Measurements from ENCODE around the gene CMSS1. TPM values are rescaled to one million over a fixed set of nuclear protein-coding genes. Genes with fewer than 3 reads are reported as not detected.

CMSS1 gene
- total RNA-seq, 1 donor from 2014 or later: 56.3 TPM

DNA sequence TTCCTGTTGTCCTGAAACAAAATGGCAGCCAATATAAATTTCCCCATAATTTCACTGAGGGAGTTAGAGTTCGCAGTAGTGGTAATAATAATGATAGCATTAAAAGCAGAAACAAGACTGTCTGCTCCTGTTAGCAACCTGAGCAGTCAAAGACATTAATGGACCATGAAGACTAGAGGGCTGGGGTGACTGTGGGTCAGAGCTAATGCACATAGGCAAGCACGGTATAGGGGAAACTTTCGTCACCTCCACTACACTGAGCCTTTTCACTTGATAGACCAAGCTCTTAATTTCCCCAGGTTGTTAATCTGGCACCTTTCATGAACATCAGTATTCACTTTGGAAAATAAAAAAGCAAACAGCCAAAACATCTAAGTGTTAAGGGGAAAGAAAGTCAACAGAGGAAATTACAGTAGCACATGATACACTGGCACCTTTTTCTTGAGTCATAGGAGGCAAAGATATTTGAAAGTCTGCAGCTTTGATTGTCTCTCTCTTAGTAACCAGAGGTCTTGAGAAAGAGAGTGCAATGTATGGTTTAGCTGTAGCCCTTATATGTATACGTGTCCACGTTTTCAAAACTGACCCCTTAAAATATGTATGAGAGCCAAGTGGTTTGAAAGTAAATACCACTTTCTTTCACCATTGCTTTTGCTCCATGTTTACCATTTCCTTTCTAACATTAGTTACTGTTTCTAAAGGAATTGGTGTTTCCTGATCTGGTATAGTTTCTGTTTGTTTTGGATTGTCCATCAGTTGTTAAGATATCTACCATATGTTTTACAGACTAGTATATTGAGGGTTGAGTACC is 191.8 kb downstream of the CMSS1 start:
- H3K36me3 ChIP-seq: no peaks in the 10 kb centered on the region
- no peak overlapping the region for H3K4me3 ChIP-seq
- H3K9ac ChIP-seq: no peak overlapping the region
- no peaks in the 10 kb centered on the region for H4K20me1 ChIP-seq (ENCODE audit: low read depth)
- H2AFZ ChIP-seq (replicated peaks): no peak overlapping the region
- H3F3A ChIP-seq (ENCODE audit: low read depth): no peaks in the 10 kb centered on the region
- Mint-ChIP-seq H3K27me3 (ENCODE audit: insufficient read depth, low read depth) (no peaks in the 10 kb centered on the region), H3K4me1 (peaks cover 2% of the 10 kb centered on the region), H3K27ac (no peak overlapping the region), H3K4me3 (no peak overlapping the region), H3K36me3 (no peaks in the 10 kb centered on the region), H3K9me3 (no peaks in the 10 kb centered on the region)
- peaks cover 9% of the 10 kb centered on the region for H3K4me1 ChIP-seq
- DNase-seq (ENCODE audit: low spot score): no peak
- H3K79me2 ChIP-seq (ENCODE audit: low read depth): no peaks in the 10 kb centered on the region
- TF ChIP-seq, protein P1, sequence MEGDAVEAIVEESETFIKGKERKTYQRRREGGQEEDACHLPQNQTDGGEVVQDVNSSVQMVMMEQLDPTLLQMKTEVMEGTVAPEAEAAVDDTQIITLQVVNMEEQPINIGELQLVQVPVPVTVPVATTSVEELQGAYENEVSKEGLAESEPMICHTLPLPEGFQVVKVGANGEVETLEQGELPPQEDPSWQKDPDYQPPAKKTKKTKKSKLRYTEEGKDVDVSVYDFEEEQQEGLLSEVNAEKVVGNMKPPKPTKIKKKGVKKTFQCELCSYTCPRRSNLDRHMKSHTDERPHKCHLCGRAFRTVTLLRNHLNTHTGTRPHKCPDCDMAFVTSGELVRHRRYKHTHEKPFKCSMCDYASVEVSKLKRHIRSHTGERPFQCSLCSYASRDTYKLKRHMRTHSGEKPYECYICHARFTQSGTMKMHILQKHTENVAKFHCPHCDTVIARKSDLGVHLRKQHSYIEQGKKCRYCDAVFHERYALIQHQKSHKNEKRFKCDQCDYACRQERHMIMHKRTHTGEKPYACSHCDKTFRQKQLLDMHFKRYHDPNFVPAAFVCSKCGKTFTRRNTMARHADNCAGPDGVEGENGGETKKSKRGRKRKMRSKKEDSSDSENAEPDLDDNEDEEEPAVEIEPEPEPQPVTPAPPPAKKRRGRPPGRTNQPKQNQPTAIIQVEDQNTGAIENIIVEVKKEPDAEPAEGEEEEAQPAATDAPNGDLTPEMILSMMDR (IDR thresholded peaks at IDR 0.05): no peak
- TF ChIP-seq EZH2phosphoT487 (IDR thresholded peaks at IDR 0.05): no peak
- TF ChIP-seq EZH2 (IDR thresholded peaks at IDR 0.05): no peak
- H3K27me3 ChIP-seq: no peaks in the 10 kb centered on the region
- H3K4me2 ChIP-seq: no peak overlapping the region
- no peaks in the 10 kb centered on the region for H3K9me3 ChIP-seq (ENCODE audit: low read depth)
- no peak overlapping the region for H3K27ac ChIP-seq

DNA sequence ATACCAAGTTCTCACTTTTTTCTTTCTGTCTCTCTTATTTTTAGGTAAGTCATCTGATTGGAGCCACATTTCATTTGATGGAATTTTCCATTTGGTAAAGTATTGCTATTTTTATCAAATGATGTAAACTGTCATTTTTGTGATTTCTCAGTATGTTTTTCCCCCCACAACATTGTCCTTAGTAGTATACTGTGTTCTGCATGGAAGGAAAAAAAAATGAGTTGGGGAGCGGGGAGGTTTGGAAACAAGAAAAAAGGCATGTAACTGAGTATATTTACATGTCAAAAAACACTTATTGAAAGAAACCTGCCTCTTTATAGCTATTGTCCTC is 192.4 kb downstream of the CMSS1 start:
- Histone ChIP-seq H3K4me1 (peaks cover 9% of the 10 kb centered on the region), H4K20me1 (ENCODE audit: low read depth) (no peaks in the 10 kb centered on the region), H2AFZ (replicated peaks) (no peak overlapping the region), H3K36me3 (no peaks in the 10 kb centered on the region), H3F3A (ENCODE audit: low read depth) (no peaks in the 10 kb centered on the region), H3K9me3 (ENCODE audit: low read depth) (no peaks in the 10 kb centered on the region), H3K9ac (no peak overlapping the region), H3K79me2 (ENCODE audit: low read depth) (no peaks in the 10 kb centered on the region), H3K4me2 (no peak overlapping the region), H3K27ac (no peak overlapping the region), H3K27me3 (no peaks in the 10 kb centered on the region), H3K4me3 (no peak overlapping the region)
- no peaks in the 10 kb centered on the region for H3K27me3 Mint-ChIP-seq (ENCODE audit: insufficient read depth, low read depth)
- no peak for DNase-seq (ENCODE audit: low spot score)
- H3K36me3 Mint-ChIP-seq: peaks cover 3% of the 10 kb centered on the region
- no peak overlapping the region for H3K4me3 Mint-ChIP-seq
- H3K9me3 Mint-ChIP-seq: peaks cover 3% of the 10 kb centered on the region
- peaks cover 2% of the 10 kb centered on the region for H3K4me1 Mint-ChIP-seq
- no peak for TF ChIP-seq EZH2 (IDR thresholded peaks at IDR 0.05)
- TF ChIP-seq, protein P1 (IDR thresholded peaks at IDR 0.05): no peak
- no peak for TF ChIP-seq EZH2phosphoT487 (IDR thresholded peaks at IDR 0.05)
- no peak overlapping the region for H3K27ac Mint-ChIP-seq

DNA sequence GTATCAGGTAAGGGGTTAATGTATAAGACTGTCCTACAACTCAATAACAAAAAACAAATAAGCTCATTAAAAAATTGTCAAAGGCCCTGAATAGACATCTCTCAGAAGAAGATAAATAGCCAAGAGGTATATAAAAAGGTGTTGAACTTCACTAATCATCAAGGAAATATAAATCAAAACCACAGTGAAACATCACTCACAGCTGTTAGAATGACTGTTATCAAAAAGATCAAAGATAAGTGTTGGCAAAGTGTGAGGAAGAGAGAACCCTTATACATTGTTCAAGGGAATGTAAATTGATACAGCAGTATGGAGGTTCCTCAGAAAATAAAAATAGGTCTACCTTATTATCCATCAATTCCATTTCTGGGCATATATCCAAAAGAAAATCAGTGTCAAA is 201.1 kb downstream of the CMSS1 start:
- TF ChIP-seq EZH2phosphoT487 (IDR thresholded peaks at IDR 0.05): no peak
- TF ChIP-seq EZH2 (IDR thresholded peaks at IDR 0.05): no peak
- TF ChIP-seq, protein P1 (IDR thresholded peaks at IDR 0.05): no peak

More for the DNA sequence above, 201.1 kb downstream of the CMSS1 start:
- Histone ChIP-seq H3K4me2 (no peak overlapping the region), H3K9ac (no peak overlapping the region), H3K4me3 (no peak overlapping the region), H2AFZ (replicated peaks) (no peak overlapping the region), H3K27me3 (no peaks in the 10 kb centered on the region), H3K9me3 (ENCODE audit: low read depth) (no peaks in the 10 kb centered on the region), H3K36me3 (no peaks in the 10 kb centered on the region), H4K20me1 (ENCODE audit: low read depth) (no peaks in the 10 kb centered on the region), H3K4me1 (no peaks in the 10 kb centered on the region), H3K79me2 (ENCODE audit: low read depth) (no peaks in the 10 kb centered on the region), H3F3A (ENCODE audit: low read depth) (no peaks in the 10 kb centered on the region), H3K27ac (no peak overlapping the region)
- no peak for DNase-seq (ENCODE audit: low spot score)
- Mint-ChIP-seq H3K4me3 (no peak overlapping the region), H3K9me3 (peaks cover 8% of the 10 kb centered on the region), H3K27me3 (ENCODE audit: insufficient read depth, low read depth) (no peaks in the 10 kb centered on the region), H3K27ac (no peak overlapping the region), H3K4me1 (no peaks in the 10 kb centered on the region), H3K36me3 (peaks cover 4% of the 10 kb centered on the region)

All from neural progenitor cell (in vitro differentiated cells).